ENCODE data around the gene FHOD3. TPM values are rescaled to one million over a fixed set of nuclear protein-coding genes. Genes with fewer than 3 reads are reported as not detected.

Gene FHOD3
- total and polyA plus RNA-seq, 4 donors = 0.57 to 1.3 (median 1.2) TPM; not detected in 1

GRCh38 chr18:36312806-36313395, 15.4 kb downstream of the FHOD3 start:
- 82% methylated on average over 2 of the region's 2 CpGs for WGBS
- Histone ChIP-seq H3K27ac (ENCODE audit: low read depth in 1 of 2, low read length in 2 of 2) (no peak overlapping the region), H3K4me1 (ENCODE audit: control insufficient read depth in 4 of 4, insufficient read depth in 4 of 4, low read length in 3 of 4) (no peaks in the 10 kb centered on the region)

GRCh38 chr18:36314098-36314497, 16.6 kb downstream of the FHOD3 start:
- Histone ChIP-seq H3K27ac (ENCODE audit: low read depth in 1 of 2, low read length in 2 of 2) (no peak overlapping the region), H3K4me3 (ENCODE audit: low read depth in 1 of 3, low read length in 3 of 3) (no peak overlapping the region), H3K9me3 (ENCODE audit: control insufficient read depth in 4 of 4, low read length in 3 of 4) (no peaks in the 10 kb centered on the region), H3K27me3 (ENCODE audit: control insufficient read depth in 4 of 4, insufficient read depth in 4 of 4, low read length in 3 of 4) (no peaks in the 10 kb centered on the region), H3K9ac (ENCODE audit: low read depth in 1 of 2, low read length in 2 of 2) (no peak overlapping the region), H3K4me1 (ENCODE audit: control insufficient read depth in 4 of 4, insufficient read depth in 4 of 4, low read length in 3 of 4) (no peaks in the 10 kb centered on the region), H3K36me3 (ENCODE audit: control insufficient read depth in 4 of 4, insufficient read depth in 3 of 4, low read depth in 1 of 4, low read length in 3 of 4) (no peaks in the 10 kb centered on the region)
- no peak for DNase-seq (ENCODE audit: low spot score)
- TF ChIP-seq REST (IDR thresholded peaks at IDR 0.05) (no peak), FOXA1 (IDR thresholded peaks at IDR 0.05) (no peak), RXRA (IDR thresholded peaks at IDR 0.05) (no peak), ZBTB33 (IDR thresholded peaks at IDR 0.05) (no peak), HNF4A (conservative IDR thresholded peaks at IDR 0.05) (no peak), ATF3 (IDR thresholded peaks at IDR 0.05) (no peak), SP1 (IDR thresholded peaks at IDR 0.05) (no peak), YY1 (IDR thresholded peaks at IDR 0.05) (no peak), GABPA (IDR thresholded peaks at IDR 0.05 in 1 of 2, conservative IDR thresholded peaks at IDR 0.05 in 1 of 2) (no peak), HNF4G (IDR thresholded peaks at IDR 0.05) (no peak), JUND (IDR thresholded peaks at IDR 0.05) (no peak), NR2F2 (IDR thresholded peaks at IDR 0.05) (no peak), RAD21 (IDR thresholded peaks at IDR 0.05) (no peak), MAX (IDR thresholded peaks at IDR 0.05) (no peak), EGR1 (IDR thresholded peaks at IDR 0.05; ENCODE audit: low read depth in 2 of 2) (no peak)
- 80% methylated on average over 4 of the region's 4 CpGs for WGBS

More at GRCh38 chr18:36312806-36313395, 15.4 kb downstream of the FHOD3 start:
- Histone ChIP-seq H3K4me3 (ENCODE audit: low read depth in 1 of 3, low read length in 3 of 3) (no peak overlapping the region), H3K36me3 (ENCODE audit: control insufficient read depth in 4 of 4, insufficient read depth in 3 of 4, low read depth in 1 of 4, low read length in 3 of 4) (no peaks in the 10 kb centered on the region), H3K9ac (ENCODE audit: low read depth in 1 of 2, low read length in 2 of 2) (no peak overlapping the region), H3K27me3 (ENCODE audit: control insufficient read depth in 4 of 4, insufficient read depth in 4 of 4, low read length in 3 of 4) (no peaks in the 10 kb centered on the region), H3K9me3 (ENCODE audit: control insufficient read depth in 4 of 4, low read length in 3 of 4) (no peaks in the 10 kb centered on the region)
- TF ChIP-seq REST (IDR thresholded peaks at IDR 0.05) (no peak), HNF4A (conservative IDR thresholded peaks at IDR 0.05) (no peak)
- no peak for DNase-seq (ENCODE audit: low spot score)
